Activated gamma-delta T cell treated with Interleukin-2 at 50 U/mL for 16 hours (primary cell): ENCODE results near the gene CIAPIN1.
"Not testable (repeated sequence)": the region's sequence is repeated elsewhere in the genome, so short reads cannot be mapped to it uniquely, and the experiment has no call there.

Experiments
- DNase-seq: peaks from one replicate; pipeline ENCODE4 v3.0.0-alpha.2; 2020

Gene CIAPIN1

GRCh38 chr16:57439947-57440346 is 7.2 kb downstream of the CIAPIN1 start:
- DNase-seq, result not testable (repeated sequence)

DNA sequence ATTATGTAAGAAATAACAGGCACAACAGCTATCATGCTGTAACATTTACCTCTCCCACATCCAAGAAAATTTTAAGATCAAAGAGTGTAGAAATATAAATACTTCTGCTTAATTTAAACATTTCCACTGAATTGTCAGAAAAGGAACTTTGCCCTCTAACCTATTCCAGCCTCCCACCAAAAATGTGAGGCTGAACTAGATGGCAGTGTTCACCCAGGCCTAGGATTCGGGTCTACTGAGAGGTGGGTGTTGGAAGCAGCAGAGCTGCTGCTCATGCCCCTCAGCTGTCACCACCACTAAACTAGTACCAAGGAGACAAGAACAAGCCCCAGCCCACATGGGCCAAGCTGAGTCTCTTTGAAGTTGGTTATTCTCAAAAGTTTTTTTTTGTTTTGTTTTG is 11.3 kb downstream of the CIAPIN1 start:
- no peak for DNase-seq

DNA sequence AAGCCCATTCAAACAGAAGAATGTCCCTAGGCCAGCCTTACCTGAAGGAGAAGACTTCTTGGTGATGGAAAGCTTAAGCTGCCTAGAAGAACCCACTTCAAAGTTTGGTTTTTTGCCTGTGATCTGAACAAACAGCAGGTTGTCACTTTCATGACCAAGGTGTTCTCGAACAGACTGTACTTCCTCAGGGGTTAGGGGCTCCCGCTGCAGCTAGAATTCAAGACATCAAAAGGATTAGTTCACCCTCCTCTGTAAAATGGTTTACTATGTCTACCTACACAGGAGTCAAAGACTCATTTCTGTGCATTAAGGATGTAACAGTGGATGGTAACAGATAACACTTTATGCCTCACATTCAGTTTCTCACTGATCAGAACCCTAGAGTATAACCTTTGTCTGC is 13.2 kb downstream of the CIAPIN1 start:
- no peak for DNase-seq

- no peak for DNase-seq
Observed at GRCh38 chr16:57432989-57433388, 14.2 kb downstream of the CIAPIN1 start.

DNA sequence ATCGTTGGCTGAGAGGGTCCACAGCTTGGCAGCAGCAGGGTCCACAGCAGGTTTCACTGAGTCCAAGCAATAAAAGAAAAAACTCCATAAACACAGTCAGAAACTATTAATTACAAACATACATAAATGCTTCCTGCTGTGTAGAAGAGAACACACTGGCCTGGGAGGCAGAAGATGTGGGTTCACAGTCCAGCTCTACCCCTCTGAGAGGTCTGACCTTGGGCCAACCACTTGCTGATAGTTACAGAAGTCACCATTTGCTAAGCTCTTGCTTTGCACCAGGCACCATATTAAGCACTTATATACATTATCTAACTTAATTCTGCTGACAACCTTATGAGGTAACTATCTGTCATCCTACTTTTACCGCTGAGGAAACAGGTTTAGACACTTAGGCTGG is 14.7 kb downstream of the CIAPIN1 start:
- no peak for DNase-seq

DNA sequence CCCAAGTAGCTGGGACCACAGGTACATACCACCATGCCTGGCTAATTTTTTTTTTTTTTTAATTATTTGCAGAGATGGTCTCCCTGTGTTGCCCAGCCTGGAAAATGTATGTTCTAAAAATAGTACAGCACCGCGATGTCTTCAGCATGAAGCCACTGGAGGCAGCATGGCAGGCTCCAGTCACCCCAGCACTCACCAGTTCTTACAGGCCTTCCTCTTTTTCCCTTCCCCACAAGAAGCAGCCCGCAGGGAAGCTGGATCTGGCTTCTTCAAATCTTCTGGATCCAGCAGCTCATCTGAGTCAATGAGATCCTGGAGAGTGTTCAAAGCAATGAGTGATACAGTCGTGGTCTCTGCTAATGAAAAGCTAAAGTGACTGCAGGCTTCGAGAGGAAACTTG is 16.2 kb downstream of the CIAPIN1 start:
- DNase-seq, result no peak

DNA sequence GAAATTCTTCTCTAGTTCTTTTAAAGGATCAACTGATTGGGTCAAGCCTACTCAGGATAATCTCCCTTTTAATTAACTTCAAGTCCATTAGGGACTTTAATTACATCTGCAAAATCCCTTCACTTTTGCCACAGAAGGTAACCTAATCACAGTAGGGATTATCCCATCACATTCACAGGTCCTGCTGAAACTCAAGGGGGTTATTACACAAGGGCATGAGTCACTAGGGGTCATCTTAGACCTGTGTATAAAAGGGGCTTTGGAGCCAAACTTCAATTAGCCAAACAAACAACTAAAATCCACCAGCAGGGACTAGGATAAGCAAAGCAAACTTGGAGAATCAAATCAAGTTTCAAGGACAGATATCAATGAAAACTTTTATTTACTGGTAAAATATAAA is 19.4 kb downstream of the CIAPIN1 start:
- no peak for DNase-seq

- no peak for DNase-seq
Observed at GRCh38 chr16:57427307-57427706, 19.9 kb downstream of the CIAPIN1 start.

GRCh38 chr16:57426356-57426755 is 20.8 kb downstream of the CIAPIN1 start:
- DNase-seq, result no peak

GRCh38 chr16:57424583-57424982 is 22.6 kb downstream of the CIAPIN1 start:
- DNase-seq, result no peak

DNA sequence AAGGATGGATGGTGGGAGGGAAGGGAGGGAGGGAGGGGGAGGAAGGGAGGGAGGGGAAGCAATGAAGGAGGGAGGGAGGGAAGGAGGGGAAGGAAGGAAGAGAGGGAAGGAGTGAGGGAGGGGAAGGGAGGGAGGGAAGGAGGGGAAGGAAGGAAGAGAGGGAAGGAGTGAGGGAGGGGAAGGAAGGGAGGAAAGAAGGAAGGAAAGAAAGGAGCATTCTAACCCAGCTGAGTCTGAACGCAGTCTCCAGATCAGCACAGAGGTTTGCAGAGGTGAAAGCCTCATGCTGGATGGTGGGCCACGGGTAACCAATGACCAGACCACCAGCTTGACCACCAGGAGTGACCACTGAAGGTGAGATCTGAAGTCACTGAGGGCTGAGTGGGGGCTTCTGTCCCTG is 24.0 kb downstream of the CIAPIN1 start:
- no peak for DNase-seq

DNA sequence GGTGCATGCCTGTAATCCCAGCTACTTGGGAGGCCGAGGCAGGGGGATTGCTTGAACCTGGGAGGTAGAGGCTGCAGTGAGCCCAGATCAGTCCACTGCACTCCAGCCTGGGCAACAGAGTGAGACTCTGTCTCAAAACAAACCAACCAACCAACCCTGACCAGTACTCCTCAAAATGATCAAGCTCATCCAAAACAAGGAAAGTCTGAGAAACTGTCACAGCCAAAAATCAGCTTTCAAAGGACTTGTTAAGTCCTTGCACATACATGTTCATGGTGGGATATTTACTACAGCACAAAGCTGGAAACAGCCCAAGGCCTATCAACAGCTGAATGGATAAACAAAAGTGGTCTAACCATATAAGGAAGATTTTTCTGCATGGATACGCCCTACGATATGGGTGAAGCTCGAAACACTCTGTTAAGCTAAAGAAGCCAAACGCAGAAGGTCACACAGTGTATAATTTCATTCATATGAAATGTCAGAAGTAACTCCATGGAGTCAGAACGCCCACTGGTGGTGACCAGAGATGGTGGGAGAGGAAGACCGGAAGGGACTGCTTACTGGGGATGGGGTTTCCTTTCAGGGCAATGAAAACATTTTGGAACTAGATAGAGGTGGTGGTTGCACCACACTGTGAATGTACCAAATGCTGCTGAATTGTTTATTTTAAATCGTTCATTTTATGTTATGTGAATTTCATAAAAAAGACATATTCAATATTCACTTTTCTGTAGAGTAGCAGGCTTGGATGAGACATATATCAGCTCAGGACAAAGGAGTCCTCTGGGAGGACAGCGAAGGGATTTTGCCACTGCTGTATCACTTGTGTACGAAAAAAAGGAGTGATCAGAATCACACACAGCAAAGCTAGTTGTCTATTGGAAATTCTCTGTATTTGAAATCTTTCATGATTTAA is 24.9 kb downstream of the CIAPIN1 start:
- no peak for DNase-seq

DNA sequence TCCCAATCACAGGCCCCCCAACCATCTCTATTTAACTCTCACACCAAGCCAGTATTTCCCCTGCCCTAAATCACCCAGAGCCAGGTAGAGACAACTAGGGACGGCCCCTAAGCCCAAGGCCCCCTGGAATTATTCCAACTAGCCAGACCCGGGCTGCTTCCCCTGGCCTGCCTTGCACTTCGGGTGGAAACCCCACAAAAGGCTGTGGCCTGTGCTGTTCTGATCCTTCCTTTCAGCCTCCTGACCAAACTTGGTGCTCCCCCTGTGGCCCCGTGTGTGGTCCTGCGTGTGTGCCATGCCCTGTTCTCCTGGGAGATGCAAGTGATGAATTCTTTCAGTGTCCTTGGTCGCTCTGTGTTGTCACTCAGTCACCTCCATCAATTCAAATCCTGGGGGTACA is 27.7 kb downstream of the CIAPIN1 start:
- DNase-seq, result no peak

DNA sequence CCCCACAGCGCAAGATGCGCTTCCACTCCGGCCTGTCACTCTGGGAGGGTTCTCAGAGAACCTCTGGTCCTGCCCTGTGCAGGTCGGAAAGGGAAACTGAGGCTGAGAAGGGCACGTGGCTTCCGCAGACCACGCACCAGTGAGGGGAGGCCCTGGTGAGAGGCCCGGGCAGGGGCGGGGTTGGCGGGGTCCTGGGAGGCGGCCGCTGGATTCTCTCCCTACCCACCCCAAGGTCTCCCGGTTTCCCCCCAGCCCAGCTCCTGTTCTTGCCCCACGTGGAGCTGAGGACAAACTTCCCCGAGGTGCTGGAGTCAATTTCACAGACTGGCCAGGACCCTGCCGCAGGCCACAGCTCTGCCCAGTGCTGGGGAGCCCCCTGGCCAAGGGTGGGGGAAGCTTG is 31.1 kb downstream of the CIAPIN1 start:
- no peak for DNase-seq

DNA sequence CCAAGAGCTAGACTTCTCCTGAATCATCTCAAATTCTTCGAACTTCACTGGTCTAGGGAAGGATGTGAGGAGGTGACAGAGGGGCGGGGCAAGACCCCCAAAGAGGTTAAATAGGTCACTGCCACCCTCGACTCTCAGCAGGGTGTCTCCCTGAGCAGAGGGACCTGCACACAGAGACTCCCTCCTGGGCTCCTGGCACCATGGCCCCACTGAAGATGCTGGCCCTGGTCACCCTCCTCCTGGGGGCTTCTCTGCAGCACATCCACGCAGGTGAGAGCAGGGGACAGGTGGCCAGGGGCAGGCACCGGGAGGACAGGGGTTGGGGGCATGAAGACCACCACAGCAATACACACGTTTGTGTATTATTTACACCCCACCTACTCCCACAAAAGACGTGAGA is 33.5 kb downstream of the CIAPIN1 start:
- DNase-seq, result no peak

DNA sequence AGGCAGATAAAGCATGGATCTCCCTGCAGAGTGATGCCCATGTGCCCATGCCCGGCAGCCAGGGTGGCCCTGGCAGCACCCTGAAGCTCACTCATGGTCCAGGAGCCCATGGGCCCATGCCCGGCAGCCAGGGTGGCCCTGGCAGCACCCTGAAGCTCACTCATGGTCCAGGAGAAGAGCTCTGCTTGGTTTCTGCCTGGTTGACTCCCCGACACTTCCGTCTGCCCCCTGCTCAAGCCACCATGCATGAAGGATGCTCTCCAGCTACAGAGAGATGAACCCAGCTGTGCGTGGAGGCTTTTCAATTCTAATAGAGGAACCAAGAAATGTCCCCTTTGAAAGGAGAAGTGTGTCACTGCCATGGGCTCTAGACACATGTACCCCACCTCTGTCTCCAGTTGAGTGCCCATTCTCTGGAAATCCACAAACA is 33.9 kb downstream of the CIAPIN1 start:
- DNase-seq, result no peak

- DNase-seq, result no peak
Observed at GRCh38 chr16:57412584-57412983, 34.6 kb downstream of the CIAPIN1 start.

DNA sequence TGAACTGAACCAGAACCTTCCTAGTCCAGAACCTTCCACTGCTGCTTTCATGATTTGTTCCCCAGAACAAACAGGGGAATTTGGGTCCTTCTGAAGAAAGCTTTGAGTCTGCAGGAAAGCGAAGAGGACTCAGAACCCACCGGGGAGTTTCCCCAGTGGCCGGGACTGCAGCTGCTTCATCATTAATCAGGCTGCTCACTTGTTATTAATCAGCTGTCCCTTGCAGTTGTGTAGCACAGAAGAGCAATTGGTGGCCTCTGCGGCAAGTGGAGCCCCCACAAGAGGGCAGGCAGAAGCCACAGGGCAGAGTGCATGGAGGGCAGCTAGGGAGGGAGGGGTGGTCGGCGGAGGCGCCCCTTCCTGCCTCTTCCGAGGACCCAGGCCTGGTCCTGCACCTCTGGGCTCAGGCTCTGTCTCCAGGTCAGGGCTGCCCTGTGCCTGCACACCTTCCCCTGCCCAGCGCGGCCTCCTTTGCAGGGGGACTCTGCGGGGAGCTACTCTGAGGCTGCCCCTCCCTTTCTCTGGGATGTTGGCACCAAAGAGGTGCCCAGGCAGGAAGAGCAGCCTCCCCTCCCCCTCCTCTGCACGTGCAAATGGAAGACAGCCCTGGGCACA is 35.7 kb downstream of the CIAPIN1 start:
- no peak for DNase-seq

- DNase-seq, result no peak
Observed at GRCh38 chr16:57409870-57410587, 37.2 kb downstream of the CIAPIN1 start.

DNA sequence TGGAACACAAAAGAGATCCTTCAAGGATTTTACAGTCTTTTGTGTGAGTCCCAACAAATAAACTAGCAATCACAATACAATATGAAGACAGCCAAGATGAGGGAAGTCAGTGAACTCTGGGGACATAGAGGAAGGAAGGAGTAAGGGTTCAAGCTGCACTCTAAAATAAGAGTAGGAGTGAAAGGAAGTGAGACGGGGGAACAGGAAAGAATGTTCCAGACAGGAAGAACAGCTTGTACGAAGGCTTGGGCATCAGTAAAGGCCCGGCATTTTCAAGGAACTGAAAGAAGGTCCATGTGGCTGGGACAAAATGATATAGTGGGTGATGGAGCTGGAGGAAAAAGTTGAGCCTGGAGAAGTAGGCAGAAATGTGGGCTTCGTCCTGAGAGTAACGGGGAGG is 38.1 kb downstream of the CIAPIN1 start:
- no peak for DNase-seq

GRCh38 chr16:57407521-57408353 is 39.4 kb downstream of the CIAPIN1 start:
- no peak for DNase-seq

GRCh38 chr16:57406881-57407280 is 40.3 kb downstream of the CIAPIN1 start:
- no peak for DNase-seq

- DNase-seq, result no peak
Observed at GRCh38 chr16:57405097-57405496, 42.1 kb downstream of the CIAPIN1 start.
